Fibroblast of skin of right quadriceps (primary cell): ENCODE results near the gene TXN.
"Not testable (repeated sequence)": the region's sequence is repeated elsewhere in the genome, so short reads cannot be mapped to it uniquely, and the experiment has no call there.

ENCODE experiments used
- DNase-seq: peaks from one replicate; pipeline ENCODE4 v3.0.0-alpha.2; 2013

TXN gene

DNA sequence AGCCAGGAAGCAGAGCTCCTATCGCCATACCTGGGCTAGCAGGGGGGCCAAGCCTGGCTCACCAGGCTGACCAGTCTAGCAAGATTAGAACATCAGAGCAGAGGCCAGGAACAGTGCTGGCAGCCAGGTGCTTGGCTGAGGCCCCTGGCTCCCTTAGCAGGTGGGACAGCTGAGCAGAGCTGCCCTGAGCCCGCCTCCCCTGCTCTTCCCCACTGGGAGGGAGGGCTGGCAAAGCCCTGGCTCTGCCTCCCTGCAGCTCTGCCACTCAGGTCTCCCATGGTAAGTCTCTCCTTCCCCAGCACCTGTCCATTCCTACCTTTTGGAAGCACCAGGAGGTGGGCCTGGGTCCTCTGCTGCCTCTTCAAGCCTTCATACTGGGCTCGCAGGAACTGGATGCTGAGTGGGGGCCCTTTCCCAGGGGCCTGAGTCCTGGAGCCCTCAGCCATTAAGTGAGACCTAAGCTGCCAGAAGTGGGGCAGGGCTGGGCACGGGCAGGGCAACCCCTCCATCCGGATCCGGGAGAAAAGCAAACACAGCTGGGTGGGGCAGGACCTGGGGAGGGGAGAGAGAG is 49.2 kb downstream of the TXN start:
- no peak for DNase-seq

DNA sequence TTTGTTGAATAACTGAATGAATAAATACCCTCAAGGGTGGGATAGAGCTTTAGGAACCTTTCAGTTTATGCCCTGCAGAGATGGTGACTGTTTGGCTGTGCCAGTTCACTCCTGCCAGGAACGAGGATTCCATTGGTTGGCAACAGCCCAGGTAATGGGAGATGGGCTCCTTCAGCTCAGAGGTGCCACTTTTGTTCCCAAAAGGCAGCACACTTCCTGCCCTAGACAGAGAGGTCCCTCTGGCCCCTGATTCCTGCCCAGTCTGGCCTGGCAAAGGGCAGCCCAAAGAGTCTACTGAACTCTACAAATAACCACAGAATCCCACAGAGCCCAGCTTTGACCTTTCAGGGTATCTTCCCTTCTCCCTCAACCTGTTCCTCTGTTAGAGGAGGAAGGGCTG is 49.9 kb downstream of the TXN start:
- no peak for DNase-seq

DNA sequence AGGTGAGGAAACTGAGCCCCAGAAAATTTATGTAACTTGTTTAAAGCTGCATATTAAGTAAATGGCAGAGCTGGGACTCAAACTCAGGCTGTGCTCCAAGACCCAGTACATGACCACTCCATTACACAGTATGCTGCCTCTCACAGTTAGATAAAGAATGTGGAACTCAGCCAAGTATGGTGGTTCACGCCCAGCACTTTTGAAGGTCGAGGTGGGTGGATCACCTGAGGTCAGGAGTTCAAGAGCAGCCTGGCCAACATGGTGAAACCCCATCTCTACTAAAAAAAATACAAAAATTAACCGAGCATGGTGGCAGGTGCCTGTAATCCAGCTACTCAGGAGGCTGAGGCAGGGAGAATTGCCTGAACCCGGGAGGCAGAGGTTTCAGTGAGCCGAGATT is 50.7 kb downstream of the TXN start:
- not testable (repeated sequence) for DNase-seq

DNA sequence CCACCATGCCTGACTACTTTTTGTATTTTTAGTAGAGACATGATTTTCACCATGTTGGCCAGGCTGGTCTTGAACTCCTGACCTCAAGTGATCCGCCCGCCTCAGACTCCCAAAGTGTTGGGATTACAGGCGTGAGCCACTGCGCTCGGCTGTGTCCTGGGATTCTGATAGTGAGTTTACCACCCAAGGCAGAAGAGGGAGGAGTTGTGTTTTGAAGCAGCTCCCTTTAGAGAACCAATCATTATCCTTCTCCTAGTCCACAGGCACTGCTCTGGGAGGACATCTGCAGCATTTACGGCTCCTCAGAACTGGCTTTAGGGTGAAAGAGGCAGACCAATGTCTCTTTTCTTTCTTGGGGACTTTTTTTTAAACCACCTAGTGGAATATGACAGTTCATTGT is 54.1 kb downstream of the TXN start:
- DNase-seq, result no peak

DNA sequence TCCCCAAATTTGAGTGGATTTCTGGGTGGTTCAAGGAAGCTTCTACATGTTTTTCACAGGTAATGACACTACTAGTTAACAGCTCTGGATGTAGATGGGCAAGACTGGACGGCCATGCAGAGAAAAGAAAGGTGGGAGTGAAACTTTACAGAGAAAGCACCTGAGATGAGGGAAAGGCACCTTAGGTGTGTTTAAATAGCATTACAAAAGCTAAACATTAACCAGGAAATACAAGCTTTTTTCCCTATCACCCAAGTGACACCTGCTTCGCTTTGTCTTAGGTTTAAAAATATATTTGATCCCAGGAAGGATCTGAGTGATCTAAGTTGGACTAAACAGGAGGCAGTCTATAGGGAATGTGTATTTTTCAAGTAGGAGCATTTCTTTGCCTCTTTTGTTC is 56.7 kb downstream of the TXN start:
- DNase-seq, result no peak

DNA sequence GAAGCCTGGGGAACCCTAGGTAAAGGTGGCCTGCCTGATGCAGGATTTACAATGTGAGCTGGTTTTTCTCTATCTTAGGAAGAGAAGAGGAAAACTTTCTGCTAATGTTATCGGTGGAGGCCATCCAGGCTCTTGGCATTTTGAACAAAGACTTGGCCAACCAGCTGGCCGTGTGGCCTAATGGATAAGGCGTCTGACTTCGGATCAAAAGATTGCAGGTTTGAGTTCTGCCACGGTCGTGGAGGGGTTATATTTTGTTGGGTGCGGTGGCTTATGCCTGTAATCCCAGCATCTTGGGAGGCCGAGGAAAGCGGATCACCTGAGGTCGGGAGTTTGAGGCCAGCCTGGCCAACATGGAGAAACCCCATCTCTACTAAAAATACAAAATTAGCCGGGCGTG is 58.0 kb downstream of the TXN start:
- DNase-seq, result no peak

DNA sequence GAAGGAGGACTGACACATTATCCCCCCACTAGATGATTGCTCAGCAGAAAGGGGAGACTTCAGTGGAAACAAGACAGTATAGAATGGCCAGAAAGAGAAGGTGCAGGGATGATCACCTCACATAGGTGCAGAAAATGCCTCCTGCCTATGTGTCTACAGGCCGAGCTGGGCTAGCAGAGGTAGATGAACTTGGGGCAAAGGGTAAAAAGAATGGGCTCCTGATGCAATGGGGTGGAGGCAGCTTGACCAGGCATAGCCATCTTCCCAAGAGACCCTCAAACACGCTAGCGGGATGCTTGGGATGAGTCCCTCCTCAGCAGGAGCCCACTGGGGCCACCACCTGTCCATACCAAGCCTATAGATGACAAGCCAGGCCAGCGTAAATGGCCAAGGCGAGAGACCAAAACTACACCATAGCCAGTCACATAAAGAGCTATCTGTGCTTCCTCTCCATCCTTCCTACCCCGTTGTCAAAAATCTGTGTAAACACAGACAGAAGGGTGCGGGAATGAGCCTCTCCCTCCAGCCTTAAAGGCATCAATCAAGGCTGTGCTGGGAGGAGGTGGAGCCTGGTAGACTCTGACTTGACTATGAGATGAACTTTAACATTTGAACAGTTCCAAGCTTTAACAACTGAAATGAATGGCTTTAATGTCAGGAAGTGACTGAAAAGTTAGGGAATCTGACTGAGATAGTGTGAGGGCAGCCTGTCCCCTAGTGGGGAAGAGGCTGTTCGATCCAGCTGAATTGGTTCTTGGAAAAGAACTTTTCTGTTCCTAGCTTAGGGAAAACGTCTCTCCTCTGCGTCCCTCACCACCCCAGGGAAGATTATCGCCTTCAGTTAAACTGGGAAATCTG is 58.7 kb downstream of the TXN start:
- no peak for DNase-seq

DNA sequence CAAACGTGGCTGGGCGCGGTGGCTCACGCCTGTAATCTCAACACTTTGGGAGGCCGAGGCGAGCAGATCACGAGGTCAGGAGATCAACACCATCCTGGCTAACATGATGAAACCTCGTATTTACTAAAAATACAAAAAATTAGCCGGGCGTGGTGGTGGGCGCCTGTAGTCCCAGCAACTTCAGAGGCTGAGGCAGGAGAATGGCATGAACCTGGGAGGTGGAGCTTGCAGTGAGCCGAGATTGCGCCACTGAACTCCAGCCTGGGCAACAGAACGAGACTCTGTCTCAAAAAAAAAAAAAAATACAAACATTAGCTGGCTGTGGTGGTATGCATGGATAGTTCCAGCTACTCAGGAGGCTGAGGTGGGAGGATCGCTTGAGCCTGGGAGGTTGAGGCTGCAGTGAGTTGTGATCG is 60.2 kb downstream of the TXN start:
- DNase-seq, result not testable (repeated sequence)
